DND-41 (cell line): ENCODE results near the gene ZNF23.

Source experiments
- ATAC-seq: fragments of 200-7000 bp; cut with Tn5 transposase; 3 replicates; pipeline ENCODE4 v1.9.1; 2021; ENCODE audit warnings: low read depth; ENCODE audit not compliant: insufficient read depth
- DNase-seq: peaks from one replicate; pipeline ENCODE4 v3.0.0-alpha.2; 2020
- H2AFZ ChIP-seq: 2 replicates; pipeline ENCODE4 v1.6.0; 2012; ENCODE audit warnings: low read depth, low read length
- H3K27ac ChIP-seq: 2 replicates; pipeline ENCODE4 v1.5.1; 2012; ENCODE audit warnings: low read length, inconsistent platforms
- H3K27me3 ChIP-seq: fragments of 200-600 bp; sonication (generic); 2 replicates; pipeline ENCODE4 v1.6.0; 2012; ENCODE audit warnings: low read length, mild to moderate bottlenecking, inconsistent platforms; ENCODE audit not compliant: insufficient read depth, poor library complexity
- H3K36me3 ChIP-seq: 2 replicates; pipeline ENCODE4 v1.5.1; 2012; ENCODE audit warnings: low read length, inconsistent platforms; ENCODE audit not compliant: insufficient read depth
- H3K4me1 ChIP-seq: 2 replicates; pipeline ENCODE4 v1.5.1; 2012; ENCODE audit warnings: mild to moderate bottlenecking, low read length; ENCODE audit not compliant: insufficient read depth
- H3K4me2 ChIP-seq: 2 replicates; pipeline ENCODE4 v1.6.0; 2012; ENCODE audit warnings: mild to moderate bottlenecking, moderate library complexity, low read length, inconsistent platforms; ENCODE audit not compliant: insufficient read depth
- H3K4me3 ChIP-seq, 2 experiments: fragments of 200-600 bp in 1 of 2; shearing (Covaris generic) in 1 of 2; 2 replicates each; pipeline ENCODE4 v1.5.1; 2012 to 2016; ENCODE audit warnings: inconsistent platforms in 2 of 2, low read length in 2 of 2, mild to moderate bottlenecking in 2 of 2, low read depth in 1 of 2, moderate library complexity in 1 of 2
- H3K79me2 ChIP-seq: 2 replicates; pipeline ENCODE4 v1.6.0; 2012; ENCODE audit warnings: low read length, inconsistent platforms; ENCODE audit not compliant: insufficient read depth
- H3K9ac ChIP-seq: 2 replicates; pipeline ENCODE4 v1.6.0; 2012; ENCODE audit warnings: low read depth, mild to moderate bottlenecking, inconsistent platforms, low read length, moderate library complexity
- H3K9me3 ChIP-seq: 2 replicates; pipeline ENCODE4 v1.5.1; 2012; ENCODE audit warnings: low read length, moderate library complexity, mild to moderate bottlenecking, inconsistent platforms; ENCODE audit not compliant: insufficient read depth, severe bottlenecking
- H4K20me1 ChIP-seq: 2 replicates; pipeline ENCODE4 v1.6.0; 2012; ENCODE audit warnings: low read length; ENCODE audit not compliant: insufficient read depth
- CTCF ChIP-seq: IDR thresholded peaks from 2 replicates; pipeline ENCODE4 v1.5.1; 2012; ENCODE audit warnings: borderline replicate concordance, low read length, moderate library complexity, mild to moderate bottlenecking; ENCODE audit not compliant: poor library complexity, severe bottlenecking; ENCODE audit errors: extremely low read depth
- EZH2 ChIP-seq: IDR thresholded peaks from 3 replicates; pipeline ENCODE4 v1.6.1; 2012; ENCODE audit warnings: borderline replicate concordance, low read depth, mild to moderate bottlenecking, moderate library complexity, low read length, inconsistent platforms; ENCODE audit not compliant: severe bottlenecking

Gene ZNF23

GRCh38 chr16:71408536-71408935 lies 53.5 kb downstream of the ZNF23 start:
- H3K27me3 ChIP-seq: peaks cover 18% of the 10 kb centered on the region
- no peak for ATAC-seq

GRCh38 chr16:71407731-71408130 lies 54.3 kb downstream of the ZNF23 start:
- Histone ChIP-seq H4K20me1 (peaks cover 3% of the 10 kb centered on the region; the same call in 1 of the 2 replicates), H3K9me3 (no peaks in the 10 kb centered on the region), H3K27ac (no peak overlapping the region), H3K4me3 (no peak overlapping the region), H3K4me1 (no peaks in the 10 kb centered on the region), H3K27me3 (peaks cover 18% of the 10 kb centered on the region), H3K79me2 (no peaks in the 10 kb centered on the region), H3K9ac (no peak overlapping the region), H3K4me2 (no peak overlapping the region), H2AFZ (no peak overlapping the region), H3K36me3 (no peaks in the 10 kb centered on the region)
- ATAC-seq: no peak
- TF ChIP-seq CTCF (no peak), EZH2 (no peak)
- no peak for DNase-seq

More at GRCh38 chr16:71408536-71408935, 53.5 kb downstream of the ZNF23 start:
- H3K4me3 ChIP-seq: no peak overlapping the region
- H3K9ac ChIP-seq: no peak overlapping the region
- no peak overlapping the region for H3K4me2 ChIP-seq
- no peak overlapping the region for H3K27ac ChIP-seq
- H4K20me1 ChIP-seq: peaks cover 3% of the 10 kb centered on the region; the same call in 1 of the 2 replicates
- TF ChIP-seq CTCF (no peak), EZH2 (no peak)
- no peak overlapping the region for H2AFZ ChIP-seq
- H3K4me1 ChIP-seq: no peaks in the 10 kb centered on the region
- DNase-seq: no peak
- no peaks in the 10 kb centered on the region for H3K9me3 ChIP-seq
- H3K36me3 ChIP-seq: no peaks in the 10 kb centered on the region
- H3K79me2 ChIP-seq: no peaks in the 10 kb centered on the region

- Histone ChIP-seq H3K36me3 (no peaks in the 10 kb centered on the region), H2AFZ (no peak overlapping the region), H3K4me3 (no peak overlapping the region), H3K27ac (no peak overlapping the region), H4K20me1 (no peaks in the 10 kb centered on the region), H3K9me3 (no peaks in the 10 kb centered on the region), H3K27me3 (peaks cover 18% of the 10 kb centered on the region), H3K4me2 (no peak overlapping the region), H3K4me1 (no peaks in the 10 kb centered on the region), H3K79me2 (no peaks in the 10 kb centered on the region), H3K9ac (no peak overlapping the region)
- no peak for TF ChIP-seq CTCF
- TF ChIP-seq EZH2: no peak
- no peak for ATAC-seq
- DNase-seq: no peak
Observed at GRCh38 chr16:71406724-71407123, 55.3 kb downstream of the ZNF23 start.

- Histone ChIP-seq H3K27me3 (peaks cover 18% of the 10 kb centered on the region), H3K4me3 (no peak overlapping the region), H4K20me1 (no peaks in the 10 kb centered on the region), H3K9me3 (no peaks in the 10 kb centered on the region), H3K4me1 (no peaks in the 10 kb centered on the region), H3K36me3 (no peaks in the 10 kb centered on the region), H3K27ac (no peak overlapping the region), H3K4me2 (no peak overlapping the region), H2AFZ (no peak overlapping the region), H3K79me2 (no peaks in the 10 kb centered on the region), H3K9ac (no peak overlapping the region)
- ATAC-seq (no peak), DNase-seq (no peak)
- no peak for TF ChIP-seq EZH2
Observed at GRCh38 chr16:71406316-71406715, 55.7 kb downstream of the ZNF23 start.
